Endothelial cell of umbilical vein (primary cell): ENCODE measurements around the gene SSH2. TPM values are rescaled to one million over a fixed set of nuclear protein-coding genes. Genes with fewer than 3 reads are reported as not detected.

ENCODE experiments used
- BruUV-seq: library from RNA; stranded (reverse); fragments of 400-500 nt; replicated peaks from 2 replicates; lab custom pipeline; 2021; lab: Mats Ljungman, UMichigan
- CTCF ChIA-PET: fragments of 300-600, 350-600 bp; sonication (Branson Sonifier 250); formaldehyde crosslinking; loops from one replicate; lab custom pipeline; 2021; ENCODE audit warnings: antibody characterized with exemption, inconsistent platforms; lab: Charles Lee
- POLR2A ChIA-PET: fragments of 300-600, 350-600 bp; sonication (Branson Sonifier 250); formaldehyde crosslinking; loops from one replicate; lab custom pipeline; 2021; ENCODE audit warnings: antibody characterized with exemption, inconsistent platforms; lab: Charles Lee
- DNase-seq: peaks from one replicate; pipeline ENCODE4 v3.0.0-alpha.2; 2011; ENCODE audit warnings: low read depth, low spot score
- FAIRE-seq: peaks from 2 replicates; lab custom pipeline; 2011; peaks lifted over from hg19 to GRCh38; lab: Jason Lieb, UNC
- H2AFZ ChIP-seq: 2 replicates; pipeline ENCODE4 v1.6.0; 2012; ENCODE audit warnings: low read depth, low read length, control low read depth, inconsistent platforms
- H3K27ac ChIP-seq: 2 replicates; pipeline ENCODE4 v1.5.1; 2011; ENCODE audit warnings: low read depth, mild to moderate bottlenecking, control low read depth, low read length, moderate library complexity; ENCODE audit not compliant: insufficient read depth
- H3K27me3 ChIP-seq, 2 experiments: 2 replicates each; pipeline versions ENCODE4 v1.6.0 to v1.6.1; 2011; ENCODE audit warnings: low read length in 2 of 2, mixed read lengths in 1 of 2; ENCODE audit not compliant: control insufficient read depth in 2 of 2, insufficient read depth in 2 of 2
- H3K36me3 ChIP-seq, 2 experiments: 2 replicates in 1 of 2; 3 replicates in 1 of 2; pipeline ENCODE4 v1.5.1; 2011; ENCODE audit warnings: low read length in 2 of 2, mild to moderate bottlenecking in 1 of 2, moderate library complexity in 1 of 2; ENCODE audit not compliant: control insufficient read depth in 2 of 2, insufficient read depth in 2 of 2; ENCODE audit errors: extremely low read depth in 1 of 2
- H3K4me1 ChIP-seq: 3 replicates; pipeline ENCODE4 v1.5.1; 2011; ENCODE audit warnings: mild to moderate bottlenecking, low read length; ENCODE audit not compliant: control insufficient read depth, insufficient read depth; ENCODE audit errors: extremely low read depth
- H3K4me2 ChIP-seq: 2 replicates; pipeline ENCODE4 v1.6.1; 2011; ENCODE audit warnings: low read length, control low read depth, mixed read lengths; ENCODE audit not compliant: insufficient read depth
- H3K4me3 ChIP-seq, 3 experiments: fragments of 200-600 bp in 1 of 3; sonication (generic), shearing (Covaris generic) in 1 of 3; replicated peaks in 1 of 3; 2 replicates each; pipeline ENCODE4 v1.5.1; 2011 to 2016; ENCODE audit warnings: control low read depth in 3 of 3, low read length in 3 of 3, mild to moderate bottlenecking in 2 of 3, inconsistent platforms in 1 of 3, low read depth in 1 of 3, moderate library complexity in 1 of 3; ENCODE audit not compliant: insufficient read depth in 1 of 3
- H3K79me2 ChIP-seq: 2 replicates; pipeline ENCODE4 v1.6.0; 2012; ENCODE audit warnings: low read length, inconsistent platforms; ENCODE audit not compliant: control insufficient read depth, insufficient read depth
- H3K9ac ChIP-seq: replicated peaks from 2 replicates; pipeline ENCODE3; 2011; ENCODE audit warnings: low read length, control low read depth; ENCODE audit not compliant: insufficient read depth; ENCODE audit errors: extremely low read depth
- H3K9me1 ChIP-seq: replicated peaks from 3 replicates; pipeline ENCODE4 v1.6.0; 2011; ENCODE audit warnings: mild to moderate bottlenecking, low read length; ENCODE audit not compliant: control insufficient read depth, insufficient read depth; ENCODE audit errors: extremely low read depth
- H3K9me3 ChIP-seq: replicated peaks from 2 replicates; pipeline ENCODE4 v1.5.1; 2012; ENCODE audit warnings: low read length, inconsistent platforms; ENCODE audit not compliant: control insufficient read depth, insufficient read depth
- H4K20me1 ChIP-seq: replicated peaks from 2 replicates; pipeline ENCODE3; 2011; ENCODE audit warnings: mild to moderate bottlenecking, low read length; ENCODE audit not compliant: control insufficient read depth, insufficient read depth; ENCODE audit errors: extremely low read depth
- CTCF ChIP-seq, 2 donors: IDR thresholded peaks; 1 replicate in 1 of 2; 2 replicates in 1 of 2; pipeline ENCODE4 v1.5.1; 2011; ENCODE audit warnings: low read length in 2 of 2, mild to moderate bottlenecking in 2 of 2, moderate library complexity in 2 of 2, control low read depth in 1 of 2, inconsistent platforms in 1 of 2, low read depth in 1 of 2; ENCODE audit not compliant: insufficient read depth in 1 of 2; ENCODE audit errors: extremely low read depth in 1 of 2
- EZH2 ChIP-seq: IDR thresholded peaks from 2 replicates; pipeline ENCODE4 v1.6.1; 2012; ENCODE audit warnings: borderline replicate concordance, low read depth, mild to moderate bottlenecking, moderate library complexity, low read length, inconsistent platforms; ENCODE audit not compliant: severe bottlenecking
- FOS ChIP-seq: IDR thresholded peaks from 2 replicates; pipeline ENCODE4 v1.6.1; 2011; ENCODE audit warnings: mild to moderate bottlenecking, low read length, moderate library complexity, borderline replicate concordance; ENCODE audit not compliant: insufficient read depth
- GATA2 ChIP-seq: IDR thresholded peaks from 2 replicates; pipeline ENCODE4 v1.7.0; 2011; ENCODE audit warnings: low read depth, mild to moderate bottlenecking, moderate library complexity, mixed read lengths, low read length; ENCODE audit not compliant: insufficient read length, insufficient read depth
- JUN ChIP-seq: IDR thresholded peaks from 2 replicates; pipeline ENCODE4 v1.6.1; 2011; ENCODE audit warnings: borderline replicate concordance, low read depth; ENCODE audit not compliant: insufficient read length, insufficient read depth
- MAX ChIP-seq: IDR thresholded peaks from 2 replicates; pipeline ENCODE4 v1.6.1; 2011; ENCODE audit not compliant: insufficient read depth, insufficient read length
- MYC ChIP-seq: IDR thresholded peaks from one replicate; pipeline ENCODE4 v1.6.1; 2011; ENCODE audit warnings: mild to moderate bottlenecking, low read depth, low read length
- POLR2A ChIP-seq: IDR thresholded peaks from 2 replicates; pipeline ENCODE4 v1.6.1; 2012; ENCODE audit warnings: low read depth, mild to moderate bottlenecking, control low read depth, low read length
- POLR2AphosphoS5 ChIP-seq: IDR thresholded peaks from 2 replicates; pipeline ENCODE4 v1.6.1; 2012; ENCODE audit warnings: low read depth, mild to moderate bottlenecking, control low read depth, low read length, moderate library complexity; ENCODE audit not compliant: insufficient read depth
- dilution Hi-C: fragments of 300-500 bp; cut with MboI; formaldehyde crosslinking; loops from one replicate; pipeline ENCODE4 v1.15.0; 2019; ENCODE audit warnings: low sequenced_read_pairs; ENCODE audit not compliant: extremely low pct_ligation_motif_present
- intact Hi-C: fragments of 100-400 bp; cut with micrococcal nuclease; formaldehyde crosslinking; loops from one replicate; pipeline ENCODE4 v1.10.0; 2022
- polyA plus RNA-seq, 4 experiments: library from polyadenylated mRNA; depleted of rRNA in 3 of 4; stranded (reverse) in 3 of 4; unstranded in 1 of 4; fragments of >200 nt; gene quantifications; 2 replicates each; pipeline versions ENCODE4 v1.2.1 to v1.2.3, GENCODE V29; 2011 to 2012; ENCODE audit warnings: missing spikeins in 1 of 4
- total RNA-seq: library from RNA; stranded (reverse); gene quantifications from 2 replicates; pipeline ENCODE4 v1.2.3, GENCODE V29; 2021

The SSH2 gene
- total and polyA plus RNA-seq, 2 donors (not counting 3 experiments of a cell fraction or from before 2014, with no cell fraction given), result 24.6 to 60.9 TPM

GRCh38 chr17:29973005-29973404 lies 43.0 kb upstream of the SSH2 start:
- H3K27me3 ChIP-seq, result no peaks in the 10 kb centered on the region
- BruUV-seq, result no TSS peak
- H3K4me2 ChIP-seq, result no peak overlapping the region
- H3K79me2 ChIP-seq, result no peaks in the 10 kb centered on the region
- intact Hi-C loops, result no loop called here
- H3K9me3 ChIP-seq, result no peaks in the 10 kb centered on the region
- CTCF ChIA-PET, result interaction anchor here (0.9 to 1.4 kb wide), 2 partner anchors 34 to 48 kb away, joined by 3 to 4 read pairs; no protein-coding TSS in a partner anchor
- TF ChIP-seq MAX, result no peak
- TF ChIP-seq POLR2A, result no peak
- TF ChIP-seq MYC, result no peak
- TF ChIP-seq FOS, result no peak
- TF ChIP-seq GATA2, result no peak
- no peak for TF ChIP-seq POLR2AphosphoS5
- TF ChIP-seq JUN, result no peak
- no peak for TF ChIP-seq CTCF (IDR thresholded peaks at IDR 0.05; ENCODE audit: extremely low read depth in 1 of 2, insufficient read depth in 1 of 2, low read depth in 1 of 2, low read length in 2 of 2)
- no peak for TF ChIP-seq EZH2
- H2AFZ ChIP-seq, result no peak overlapping the region
- H3K4me1 ChIP-seq, result no peaks in the 10 kb centered on the region
- H3K9ac ChIP-seq, result no peak overlapping the region
- no peak overlapping the region for H3K4me3 ChIP-seq
- no peaks in the 10 kb centered on the region for H3K36me3 ChIP-seq
- no peaks in the 10 kb centered on the region for H4K20me1 ChIP-seq
- dilution Hi-C loops, result no loop called here
- POLR2A ChIA-PET, result no interaction called here
- H3K27ac ChIP-seq, result no peak overlapping the region
- no peaks in the 10 kb centered on the region for H3K9me1 ChIP-seq
- FAIRE-seq (no peak), DNase-seq (no peak)
